GM18508 (cell line): Measurements from ENCODE around the gene USP38.
"Not testable (repeated sequence)": the region's sequence is repeated elsewhere in the genome, so short reads cannot be mapped to it uniquely, and the experiment has no call there.

ENCODE experiments used
- ATAC-seq: cut with Tn5 transposase; IDR thresholded peaks from one replicate; pipeline ENCODE4 v1.9.1; 2021; ENCODE audit warnings: moderate number of reproducible peaks; ENCODE audit not compliant: insufficient read depth, unreplicated experiment

Gene USP38

DNA sequence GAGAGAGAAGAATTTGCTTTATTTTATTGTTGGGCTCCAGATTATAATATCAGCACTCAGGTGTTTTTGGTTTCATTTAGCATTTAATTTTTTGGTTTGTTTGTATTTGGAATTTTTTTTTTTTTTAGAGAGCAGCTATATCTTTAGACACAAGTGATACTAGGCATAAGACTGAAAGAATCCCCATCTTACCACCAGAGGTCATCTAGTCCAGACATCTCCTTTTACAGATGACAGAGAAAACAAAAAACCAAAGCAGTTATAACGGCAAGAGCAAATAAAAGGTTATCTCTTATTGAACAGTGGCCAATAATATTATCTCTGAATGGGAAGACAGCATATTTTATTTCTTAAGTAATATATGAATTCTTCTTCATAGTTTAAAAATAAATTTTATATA, 22.8 kb downstream of the USP38 start:
- ATAC-seq: no peak

DNA sequence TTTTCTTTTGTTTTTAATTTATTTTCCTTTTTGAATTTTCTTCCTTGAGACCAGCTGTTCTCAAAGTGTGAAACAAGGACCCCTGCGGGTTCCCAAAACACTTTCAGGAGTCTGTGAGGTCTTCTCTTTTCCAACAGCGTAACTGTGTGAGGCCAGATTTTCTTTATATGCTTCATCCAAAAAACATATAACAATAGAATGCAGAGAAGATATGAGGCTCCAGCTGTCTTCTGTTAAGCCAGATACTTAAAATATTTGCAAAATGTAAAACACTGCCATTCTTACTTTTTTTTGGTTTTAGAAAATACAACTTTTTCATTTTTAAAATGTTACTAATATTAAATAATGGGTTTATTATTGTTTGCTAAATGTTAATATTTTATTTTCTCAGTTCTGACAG, 27.8 kb downstream of the USP38 start:
- no peak for ATAC-seq

DNA sequence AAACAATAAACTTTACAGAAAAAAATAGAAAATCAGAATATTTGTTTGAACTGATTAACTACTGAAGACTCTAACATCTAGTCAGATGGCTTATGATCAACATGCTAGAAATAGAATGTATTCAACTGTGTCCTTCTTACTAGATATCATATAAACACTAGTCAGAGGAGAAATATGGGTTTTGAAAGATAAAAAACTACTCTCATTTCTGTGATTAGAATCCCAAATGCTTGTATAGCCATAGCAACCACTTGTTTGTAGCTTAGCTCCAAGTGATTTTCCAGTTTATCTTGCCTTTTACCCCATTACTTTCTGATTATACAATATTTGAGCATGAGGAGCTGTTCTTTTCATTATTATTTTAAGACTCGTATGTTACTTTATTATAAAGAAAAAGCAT, 31.2 kb downstream of the USP38 start:
- no peak for ATAC-seq

DNA sequence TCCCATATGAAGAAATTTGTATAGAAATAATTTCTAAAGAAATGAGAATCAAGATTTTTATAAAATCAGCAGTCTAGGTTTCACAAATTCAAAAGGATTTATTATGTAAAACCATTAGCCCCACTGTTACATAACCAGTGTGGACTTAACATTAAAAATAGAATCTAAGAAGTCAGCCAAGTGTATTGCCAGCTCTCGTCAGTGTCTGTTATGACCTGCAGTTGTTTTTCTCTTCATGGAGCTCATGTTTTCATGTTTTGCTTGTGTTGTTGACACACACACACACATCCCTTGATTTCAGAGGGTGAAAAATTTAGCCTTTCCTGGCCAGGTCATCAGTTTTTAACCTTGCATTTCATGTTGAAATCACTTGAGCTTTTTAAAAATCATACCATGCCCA, 39.5 kb downstream of the USP38 start:
- ATAC-seq: no peak

DNA sequence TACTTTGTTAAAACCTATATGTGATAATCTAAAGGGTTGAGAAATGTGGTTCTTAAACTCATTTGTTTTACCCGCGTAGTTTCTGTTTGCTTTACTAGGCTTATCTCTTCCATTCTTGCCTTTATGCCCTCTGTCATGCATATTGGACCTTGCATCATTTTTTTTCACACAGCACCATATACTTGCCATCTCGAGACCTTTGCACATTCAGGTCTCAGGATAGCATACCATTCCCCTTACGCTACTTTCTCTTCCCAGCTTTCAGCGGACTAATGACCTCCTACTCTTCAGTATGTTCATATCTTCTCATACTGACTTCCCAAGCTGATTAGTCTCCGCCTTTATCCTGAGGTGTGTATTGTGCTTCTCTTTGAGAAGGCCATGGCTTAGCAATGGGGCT, 40.5 kb downstream of the USP38 start:
- no peak for ATAC-seq

DNA sequence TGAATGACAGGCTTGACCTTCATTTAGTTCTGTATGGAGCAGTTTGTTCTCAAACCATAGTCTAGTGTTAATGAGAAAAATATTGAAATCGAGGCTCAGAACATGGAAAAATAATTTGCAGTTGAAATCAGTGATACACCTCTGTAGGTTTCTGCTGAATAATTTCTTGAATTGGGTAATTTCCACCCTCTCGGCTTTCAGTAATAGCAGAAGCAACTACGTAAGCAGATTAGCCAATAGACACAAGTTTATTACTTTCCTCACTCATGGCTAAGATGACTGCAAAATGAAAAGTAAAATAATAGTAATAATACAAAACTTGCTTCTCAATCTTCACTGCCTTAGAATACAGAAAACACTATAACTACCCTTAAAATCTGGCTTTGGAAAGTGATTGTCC, 46.0 kb downstream of the USP38 start:
- ATAC-seq: peak; percentile 63

DNA sequence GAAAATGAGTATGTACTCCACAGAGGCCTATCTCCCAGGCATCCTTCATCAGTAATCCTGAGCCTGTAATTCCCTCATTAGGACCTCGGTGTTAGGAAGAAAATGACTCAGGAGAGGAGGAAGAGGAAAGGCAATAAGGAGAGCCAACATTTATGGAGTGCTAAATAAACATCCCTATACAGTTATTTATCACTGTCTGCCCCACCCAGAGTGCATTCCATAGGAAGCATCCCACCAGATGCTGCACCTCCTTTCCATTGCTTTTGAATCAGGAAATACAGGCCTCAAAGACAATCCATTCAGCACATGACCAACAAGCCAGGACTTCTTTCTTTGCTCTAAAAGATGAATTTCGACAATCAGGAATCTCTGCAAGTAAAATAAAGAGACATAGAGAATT, 47.6 kb downstream of the USP38 start:
- ATAC-seq: no peak

DNA sequence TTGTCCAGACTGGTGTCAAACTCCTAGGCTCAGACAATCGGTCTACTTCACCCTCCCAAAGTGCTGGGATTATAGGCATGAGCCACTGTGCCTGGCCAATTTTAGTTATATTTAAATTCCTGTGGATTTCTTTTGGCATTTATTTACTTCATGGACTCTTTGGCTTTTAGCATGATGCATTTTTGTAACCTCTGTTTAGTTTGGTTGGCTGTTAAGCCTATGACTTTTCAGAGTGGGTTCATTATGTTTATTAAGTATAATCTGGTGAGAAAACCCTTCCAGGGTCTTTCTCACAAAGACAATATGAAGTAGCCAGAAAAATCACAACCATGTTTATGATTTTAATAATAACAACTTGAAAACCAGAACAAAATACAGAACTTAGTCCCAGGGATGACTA, 49.4 kb downstream of the USP38 start:
- ATAC-seq: no peak

DNA sequence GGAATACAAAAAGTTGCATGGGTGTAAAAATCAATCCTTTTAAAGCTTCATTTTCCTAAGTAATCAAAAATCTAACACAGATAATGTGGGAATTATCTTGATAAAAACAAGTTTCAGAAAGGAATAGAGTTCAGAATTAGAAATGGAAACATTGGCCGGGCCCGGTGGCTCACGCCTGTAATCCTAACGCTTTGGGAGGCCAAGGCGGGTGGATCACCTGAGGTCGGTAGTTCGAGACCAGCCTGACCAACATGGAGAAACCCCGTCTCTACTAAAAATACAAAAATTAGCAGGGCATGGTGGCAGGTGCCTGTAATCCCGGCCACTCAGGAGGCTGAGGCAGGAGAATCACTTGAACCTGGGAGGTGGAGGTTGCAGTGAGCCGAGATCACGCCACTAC, 52.5 kb downstream of the USP38 start:
- not testable (repeated sequence) for ATAC-seq

DNA sequence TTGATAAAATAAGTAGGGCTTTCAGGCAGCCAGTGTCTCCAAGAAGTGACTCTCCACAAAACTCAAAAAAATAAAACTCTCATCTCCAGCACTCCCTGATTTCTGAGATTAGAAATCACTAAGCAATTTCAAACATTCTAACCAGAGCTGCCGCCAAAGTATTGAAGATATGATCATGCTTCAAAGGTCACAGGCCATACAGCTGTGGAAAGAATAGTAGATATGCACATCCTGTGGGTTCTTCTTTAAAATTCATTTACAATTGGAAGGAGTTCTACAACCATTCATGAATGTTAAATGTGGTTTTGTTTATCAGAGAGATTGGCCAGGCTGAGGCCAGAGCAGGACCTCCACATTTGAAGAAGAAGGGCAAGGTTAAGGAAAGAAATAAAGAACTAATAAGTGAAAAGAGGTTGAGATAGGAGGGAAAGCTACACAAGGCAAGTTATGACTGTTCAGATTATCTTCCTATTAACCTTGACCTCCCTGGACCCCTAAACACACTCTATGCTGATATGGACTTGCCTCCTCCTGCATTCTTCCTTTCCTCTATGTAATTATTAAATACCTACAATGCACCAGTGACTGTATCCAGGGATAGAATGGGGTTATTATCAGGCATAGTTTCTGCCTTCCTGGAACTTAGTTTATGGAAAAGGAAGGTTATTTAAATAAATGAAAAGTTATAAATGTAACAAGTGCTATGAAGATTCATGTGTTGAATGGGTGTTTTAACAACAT, 56.4 kb downstream of the USP38 start:
- ATAC-seq: no peak

DNA sequence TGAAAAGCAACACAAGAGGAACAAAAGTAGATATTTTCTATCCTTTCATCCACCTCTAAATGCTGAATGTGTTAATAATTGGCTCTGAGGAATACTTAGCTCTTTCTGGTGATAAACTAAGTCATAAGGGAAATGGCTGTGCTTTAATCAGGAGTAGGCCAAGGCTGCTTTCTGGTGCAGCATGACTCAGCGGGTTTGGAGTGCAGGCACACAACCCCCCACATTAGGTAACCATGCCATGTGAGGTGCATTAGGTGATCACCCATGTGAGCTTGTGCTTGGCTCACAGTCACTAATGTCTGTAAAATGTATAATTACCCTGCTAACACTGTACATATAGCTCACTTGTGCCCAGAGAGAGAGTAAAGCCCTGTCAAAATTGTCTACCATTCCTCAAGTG, 57.2 kb downstream of the USP38 start:
- no peak for ATAC-seq

DNA sequence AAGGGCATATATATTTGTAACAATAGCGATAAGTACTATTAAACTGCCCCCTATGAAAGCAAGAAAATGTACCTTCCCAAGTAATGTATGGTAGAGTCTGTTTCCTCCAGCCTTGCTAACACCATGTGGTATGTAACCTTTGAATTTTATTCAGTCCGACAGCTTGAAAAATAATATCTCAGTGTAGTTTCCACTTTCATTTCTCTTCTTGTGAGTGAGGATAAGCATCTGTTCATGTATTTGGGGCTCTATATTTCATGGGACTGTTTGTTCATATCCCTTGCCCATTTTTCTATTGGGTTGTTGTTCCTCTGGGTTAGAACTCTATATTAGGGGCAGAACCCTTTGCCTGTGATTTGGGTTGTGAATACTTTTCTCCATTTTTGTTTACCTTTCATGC, 58.3 kb downstream of the USP38 start:
- ATAC-seq: no peak

DNA sequence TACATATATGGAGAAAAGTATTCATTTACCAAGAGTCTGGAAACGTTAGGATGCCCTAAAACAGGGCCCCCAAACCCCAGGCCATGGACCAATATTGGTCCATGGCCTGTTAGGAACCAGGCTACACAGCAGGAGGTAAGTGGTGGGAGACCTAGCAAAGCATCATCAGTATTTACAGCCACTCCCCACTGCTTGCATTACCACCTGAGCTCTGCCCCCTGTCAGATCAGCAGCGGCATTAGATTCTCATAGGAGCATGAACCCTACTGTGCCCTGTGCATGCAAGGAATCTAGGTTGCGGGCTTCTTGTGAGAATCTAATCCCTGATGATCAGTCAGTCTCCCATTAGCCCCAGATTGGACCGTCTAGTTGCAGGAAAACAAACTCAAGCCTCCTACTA, 62.3 kb downstream of the USP38 start:
- ATAC-seq: no peak

DNA sequence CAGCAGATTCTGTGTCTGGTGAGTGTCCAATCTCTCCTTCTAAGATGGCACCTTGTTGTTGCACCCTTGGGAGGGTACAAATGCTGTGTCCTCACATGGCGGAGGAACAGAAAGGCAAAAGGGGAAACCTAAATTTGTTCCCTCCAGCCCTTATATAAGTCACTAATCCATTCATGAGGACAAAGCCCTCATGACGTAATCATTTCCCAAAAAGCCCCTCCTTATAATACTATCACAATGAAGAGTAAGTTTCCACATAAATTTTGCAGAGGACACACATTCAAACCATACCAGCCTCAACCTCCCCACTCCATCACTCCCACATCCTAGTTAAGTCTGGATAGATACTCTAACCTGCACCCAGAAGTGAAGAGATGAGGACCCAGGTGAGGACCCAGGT, 63.1 kb downstream of the USP38 start:
- no peak for ATAC-seq

DNA sequence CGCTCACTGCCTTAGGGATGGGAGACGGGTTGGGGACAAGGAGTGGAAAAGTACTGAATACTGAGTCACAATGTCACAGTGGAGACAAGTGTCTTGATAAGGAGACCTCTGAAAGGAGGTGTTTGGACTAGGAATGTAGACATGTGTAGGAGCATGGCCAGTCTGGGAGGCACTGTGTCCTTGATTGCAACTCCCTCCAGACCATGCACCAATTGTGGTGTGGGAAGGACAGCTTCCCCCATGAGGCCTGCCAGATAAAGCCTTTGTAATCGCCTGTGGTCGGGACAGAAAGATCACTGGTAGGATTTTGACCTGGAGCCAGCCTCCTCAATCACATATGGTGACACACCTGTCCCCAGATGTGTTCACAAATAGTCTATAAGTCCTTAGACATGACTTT, 64.1 kb downstream of the USP38 start:
- no peak for ATAC-seq

DNA sequence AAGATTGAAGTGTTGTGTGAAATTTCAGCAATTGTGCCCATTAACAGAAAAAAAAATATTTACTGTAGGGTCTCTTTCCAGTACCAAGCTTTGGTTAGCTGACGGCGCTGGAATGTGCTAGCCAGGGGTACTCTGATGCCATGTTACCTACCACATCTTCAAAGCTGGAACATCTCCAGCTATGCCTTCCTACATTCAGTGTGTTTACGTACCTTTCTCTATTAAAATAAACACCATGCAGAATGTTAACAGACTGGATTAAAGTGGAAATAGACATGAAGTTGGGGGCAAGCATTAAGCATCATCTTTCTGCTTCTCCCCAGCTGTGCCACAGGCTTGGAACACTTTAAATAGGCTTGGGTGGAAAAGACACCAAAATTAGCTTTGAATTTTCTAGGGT, 65.9 kb downstream of the USP38 start:
- ATAC-seq: no peak

DNA sequence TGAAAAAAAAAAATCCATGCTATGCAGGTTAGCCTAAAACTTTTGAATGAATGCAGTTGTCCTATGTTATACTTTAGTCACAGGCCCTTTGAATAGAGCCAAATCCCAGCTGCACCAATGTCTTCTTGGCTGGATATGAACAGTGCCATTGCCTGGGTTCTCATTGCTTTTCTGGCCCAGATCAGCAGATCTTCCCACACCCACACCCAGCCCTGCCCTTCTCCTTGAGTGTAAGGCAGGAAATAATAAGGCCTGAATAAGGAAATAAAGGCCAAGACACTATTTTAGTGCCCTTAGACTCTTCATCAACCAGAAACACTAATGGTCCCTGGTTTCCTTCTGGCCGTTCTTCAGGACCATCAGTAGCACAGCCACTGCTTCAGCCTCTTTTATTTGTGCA, 66.6 kb downstream of the USP38 start:
- no peak for ATAC-seq

DNA sequence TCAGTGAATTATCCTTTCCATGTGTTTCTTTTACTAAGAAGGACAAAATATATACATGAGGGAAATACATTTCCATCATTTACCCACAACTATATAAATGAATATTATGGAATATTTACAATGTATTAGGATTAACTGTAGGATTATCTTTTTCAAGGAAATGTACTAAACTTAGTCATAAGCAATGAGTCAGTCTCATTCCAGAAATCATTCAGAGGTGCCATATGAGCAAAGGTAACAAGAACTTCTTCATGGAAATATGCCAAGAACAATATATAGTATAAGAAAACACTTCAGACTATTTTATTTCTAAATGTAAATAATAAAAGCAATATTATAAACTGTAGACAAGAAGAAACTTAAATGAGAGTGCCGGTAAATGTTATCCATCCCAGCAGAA, 67.1 kb downstream of the USP38 start:
- ATAC-seq: no peak

DNA sequence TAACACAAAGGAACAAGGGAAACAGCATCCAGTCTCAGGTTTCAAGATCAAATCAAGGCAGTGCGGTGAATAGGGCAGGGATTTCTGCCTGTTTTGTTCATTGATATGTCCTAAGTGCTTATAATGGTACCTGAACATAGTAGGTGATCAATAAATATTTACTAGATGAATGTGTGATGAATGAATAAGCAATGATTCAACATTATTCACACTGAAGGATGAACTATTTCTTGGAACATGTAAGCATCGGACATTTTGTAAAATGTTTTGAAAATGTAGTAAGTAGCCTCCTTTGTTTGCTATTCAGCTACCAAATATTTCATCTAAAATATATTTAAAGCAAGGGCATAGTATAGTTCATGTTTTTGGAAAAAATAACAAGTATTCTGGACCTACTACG, 67.8 kb downstream of the USP38 start:
- ATAC-seq: no peak

DNA sequence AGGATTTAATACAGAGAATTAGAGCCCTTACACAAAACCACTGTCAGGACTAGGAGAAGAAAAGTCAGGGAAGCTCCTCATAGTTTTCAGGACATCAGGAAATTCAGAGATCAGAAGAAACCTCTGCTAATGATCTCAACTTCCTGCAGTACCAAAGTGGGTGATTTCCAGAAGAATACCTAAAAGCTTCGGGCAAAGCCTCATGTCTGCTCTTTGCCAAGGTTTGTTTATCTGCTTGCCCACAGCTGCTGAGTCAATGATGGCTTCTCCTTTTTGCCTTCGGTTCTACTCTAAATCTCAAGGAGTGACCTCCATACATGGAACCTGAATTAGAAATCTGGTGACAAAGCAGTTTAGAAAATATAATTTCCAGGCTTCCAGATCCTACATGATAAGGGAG, 68.4 kb downstream of the USP38 start:
- no peak for ATAC-seq

DNA sequence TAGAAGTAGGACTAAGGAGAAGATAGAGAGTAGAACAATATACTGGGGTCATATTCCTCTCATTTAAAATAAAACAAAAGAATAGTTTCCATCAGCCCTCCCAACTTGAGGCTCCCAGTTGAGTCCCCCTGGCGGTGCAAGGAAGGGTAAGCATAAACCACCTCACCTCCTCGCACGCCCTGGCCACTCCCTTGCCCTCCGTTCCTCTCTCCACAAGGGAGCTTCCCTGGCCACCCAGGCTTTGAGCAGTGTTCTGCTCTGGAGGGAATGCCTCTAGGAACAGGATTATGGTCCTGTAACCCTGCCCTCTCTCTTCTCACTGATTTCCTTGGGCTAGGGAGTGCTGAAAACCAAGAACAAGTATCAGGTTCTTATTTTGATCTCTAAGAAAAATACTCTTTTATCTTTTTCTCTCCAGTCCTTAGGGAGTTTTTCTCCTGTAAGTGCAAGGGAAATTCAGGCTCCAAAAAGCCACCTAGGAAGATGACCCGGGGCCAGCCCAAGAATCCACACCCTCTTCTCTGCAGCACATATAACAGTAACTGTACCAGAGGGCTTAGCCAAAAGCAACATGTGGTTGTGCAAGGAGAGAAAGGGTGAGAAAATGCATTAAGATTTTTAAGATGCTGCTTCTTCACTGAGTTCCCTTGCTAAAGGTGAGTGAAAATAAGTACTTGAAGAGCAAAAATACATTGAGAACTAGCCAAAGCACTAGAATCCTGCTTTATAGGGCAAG, 69.9 kb downstream of the USP38 start:
- no peak for ATAC-seq

DNA sequence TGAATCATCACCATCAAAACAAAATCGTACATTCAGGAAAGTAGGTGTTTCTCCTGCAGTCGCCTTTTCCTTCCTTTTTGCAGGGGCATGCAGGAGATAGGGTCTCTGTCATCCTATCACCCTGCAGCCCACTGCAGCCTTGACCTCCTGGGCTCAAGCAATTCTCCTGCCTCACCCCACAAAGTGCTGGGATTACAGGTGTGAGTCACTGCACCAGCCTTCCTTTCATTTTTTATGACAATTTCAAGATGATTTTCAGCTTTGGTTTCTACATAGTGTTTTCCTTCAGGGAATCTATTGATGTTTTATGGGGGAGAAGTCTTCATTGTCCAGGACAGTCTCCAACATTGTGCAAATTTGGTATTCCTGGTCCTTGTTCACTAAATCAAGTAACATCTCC, 71.7 kb downstream of the USP38 start:
- ATAC-seq: no peak
